Naive thymus-derived CD8-positive, alpha-beta T cell (primary cell): ENCODE data around the gene CDH4. TPM values are rescaled to one million over a fixed set of nuclear protein-coding genes. Genes with fewer than 3 reads are reported as not detected.

Experiments
- ATAC-seq, 2 donors: fragments of 150-1000 bp; cut with Tn5 transposase in 1 of 2; sonication (Bioruptor Pico), chemical (Tn5 transposase) in 1 of 2; 1 replicate in 1 of 2; 2 replicates in 1 of 2; pipeline ENCODE4 v1.10.0; 2021; ENCODE audit warnings: mild to moderate bottlenecking in 2 of 2, moderate library complexity in 2 of 2
- POLR2A ChIA-PET: fragments of 350-600 bp; sonication (Branson Sonifier 250); formaldehyde crosslinking; loops from one replicate; lab custom pipeline; 2021; ENCODE audit warnings: antibody characterized with exemption; lab: Charles Lee
- DNase-seq, 10 donors: peaks; one replicate each; pipeline versions ENCODE4 v3.0.0 to v3.0.0-alpha.2; 2020 to 2022
- H3K27ac Mint-ChIP-seq, 10 donors: one replicate each; pipeline ENCODE4 v1.8.0; 2020 to 2022; ENCODE audit warnings: mild to moderate bottlenecking in 10 of 10, mixed read lengths in 10 of 10, moderate library complexity in 4 of 10, inconsistent platforms in 1 of 10
- H3K27me3 Mint-ChIP-seq, 5 donors: one replicate each; pipeline ENCODE4 v1.8.0; 2021 to 2022; ENCODE audit warnings: mixed read lengths in 5 of 5
- H3K36me3 Mint-ChIP-seq, 3 donors: one replicate each; pipeline ENCODE4 v1.8.0; 2020 to 2022; ENCODE audit warnings: mixed read lengths in 3 of 3, mild to moderate bottlenecking in 2 of 3, inconsistent platforms in 1 of 3
- H3K4me1 Mint-ChIP-seq, 4 donors: one replicate each; pipeline ENCODE4 v1.8.0; 2021 to 2022; ENCODE audit warnings: mixed read lengths in 4 of 4
- H3K4me3 Mint-ChIP-seq, 10 donors: one replicate each; pipeline ENCODE4 v1.8.0; 2020 to 2022; ENCODE audit warnings: mild to moderate bottlenecking in 10 of 10, mixed read lengths in 10 of 10, moderate library complexity in 6 of 10, inconsistent platforms in 1 of 10
- H3K9me3 Mint-ChIP-seq, 9 donors: one replicate each; pipeline ENCODE4 v1.8.0; 2020 to 2022; ENCODE audit warnings: mixed read lengths in 9 of 9, mild to moderate bottlenecking in 3 of 9, inconsistent platforms in 1 of 9, moderate library complexity in 1 of 9
- polyA plus RNA-seq, 3 donors: library from polyadenylated mRNA; unstranded; fragments of 300-500 nt; fragmentation: Illumina TruSeq; gene quantifications; one replicate each; pipeline ENCODE4 v1.2.3, GENCODE V29; 2021
- total RNA-seq, 8 experiments: library from RNA in 2 of 8; stranded (reverse) in 2 of 8; gene quantifications; one replicate each; pipeline ENCODE4 v1.2.3 and lab custom pipeline; 2021 to 2026

Gene CDH4
- total and polyA plus RNA-seq, 5 experiments from 2014 or later, result 0.07 to 0.44 (median 0.15) TPM; not detected in 1

GRCh38 chr20:61706259-61706961 lies 454.3 kb downstream of the CDH4 start:
- DNase-seq (no peak), ATAC-seq (no peak)
- H3K9me3 Mint-ChIP-seq, result peaks cover 0 to 12% (median 2%) of the 10 kb centered on the region in 9 donors
- POLR2A ChIA-PET, result no interaction called here
- H3K27me3 Mint-ChIP-seq, result no peaks in the 10 kb centered on the region
- peaks cover 0 to 3% (median 0%) of the 10 kb centered on the region in 3 donors for H3K36me3 Mint-ChIP-seq
- no peak overlapping the region for H3K27ac Mint-ChIP-seq
- H3K4me1 Mint-ChIP-seq, result no peaks in the 10 kb centered on the region
- H3K4me3 Mint-ChIP-seq, result no peak overlapping the region

- no peak overlapping the region for H3K27ac Mint-ChIP-seq
- POLR2A ChIA-PET, result no interaction called here
- ATAC-seq, result no peak
Measured at GRCh38 chr20:61708891-61709290, 456.8 kb downstream of the CDH4 start.

DNA sequence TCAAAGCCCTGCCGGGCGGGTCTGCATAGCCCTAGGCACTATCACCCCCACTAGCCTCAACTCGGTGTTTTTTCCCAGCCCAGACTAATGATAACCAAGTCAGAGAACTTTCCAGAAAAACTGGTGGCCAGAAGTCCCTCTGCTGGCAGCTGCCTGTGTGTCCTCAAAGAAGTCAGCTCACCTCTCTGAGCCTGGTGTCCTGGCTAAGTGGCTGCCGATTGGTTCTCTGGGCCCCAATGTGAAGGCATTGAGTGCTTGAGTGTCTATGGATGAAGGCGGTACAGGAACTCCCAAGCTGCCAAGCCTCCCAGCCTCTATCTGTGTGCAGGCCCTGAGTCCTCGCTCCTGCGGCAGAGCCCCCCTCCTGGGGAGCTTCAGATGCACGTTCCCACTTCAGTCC lies 458.0 kb downstream of the CDH4 start:
- no peak for ATAC-seq
- Mint-ChIP-seq H3K27ac (no peak overlapping the region), H3K4me1 (peaks cover 0 to 2% (median 0%) of the 10 kb centered on the region in 4 donors), H3K9me3 (peaks cover 0 to 16% (median 2%) of the 10 kb centered on the region in 9 donors), H3K36me3 (peaks cover 0 to 4% (median 3%) of the 10 kb centered on the region in 3 donors), H3K4me3 (no peak overlapping the region), H3K27me3 (no peaks in the 10 kb centered on the region)
- POLR2A ChIA-PET, result no interaction called here
- DNase-seq, result no peak

More at GRCh38 chr20:61708891-61709290, 456.8 kb downstream of the CDH4 start:
- Mint-ChIP-seq H3K9me3 (peaks cover 0 to 16% (median 2%) of the 10 kb centered on the region in 9 donors), H3K36me3 (peaks cover 0 to 4% (median 3%) of the 10 kb centered on the region in 3 donors), H3K4me3 (no peak overlapping the region), H3K27me3 (no peaks in the 10 kb centered on the region), H3K4me1 (peaks cover 0 to 2% (median 0%) of the 10 kb centered on the region in 4 donors)
- DNase-seq, result no peak

DNA sequence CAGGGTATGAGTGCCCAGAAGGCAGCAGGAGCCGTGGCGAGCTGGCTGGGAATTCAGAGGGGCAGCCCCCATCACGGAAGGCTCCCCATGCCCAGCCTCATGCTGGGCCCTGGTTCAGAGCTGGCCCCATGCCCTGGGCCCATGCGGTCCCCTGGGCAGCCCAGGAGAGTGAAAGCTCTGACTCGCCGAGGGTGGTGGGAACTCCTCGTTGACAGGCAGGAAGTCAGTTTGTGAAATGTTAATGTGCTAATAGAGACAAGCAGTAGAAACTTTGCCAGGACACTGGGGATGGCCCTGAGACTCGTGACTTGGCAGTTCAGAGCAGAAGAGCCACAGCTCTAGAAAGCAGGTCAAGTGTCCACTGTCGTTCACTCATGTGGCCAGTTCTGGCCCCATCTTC lies 460.6 kb downstream of the CDH4 start:
- Mint-ChIP-seq H3K4me3 (no peak overlapping the region), H3K36me3 (peaks cover 0 to 7% (median 4%) of the 10 kb centered on the region in 3 donors), H3K9me3 (peaks cover 0 to 13% (median 2%) of the 10 kb centered on the region in 9 donors), H3K4me1 (peaks cover 0 to 2% (median 0%) of the 10 kb centered on the region in 4 donors), H3K27ac (no peak overlapping the region), H3K27me3 (no peaks in the 10 kb centered on the region)
- DNase-seq (no peak), ATAC-seq (no peak)
- POLR2A ChIA-PET, result no interaction called here

GRCh38 chr20:61718361-61719005 lies 466.4 kb downstream of the CDH4 start:
- ATAC-seq, result no peak
- POLR2A ChIA-PET, result no interaction called here
- Mint-ChIP-seq H3K4me3 (peak overlapping the region; percentile 83 to 94 (median 89)), H3K27me3 (peaks cover 0 to 5% (median 0%) of the 10 kb centered on the region in 5 donors), H3K4me1 (peaks cover 10 to 22% (median 18%) of the 10 kb centered on the region in 4 donors), H3K9me3 (peaks cover 0 to 3% (median 0%) of the 10 kb centered on the region in 9 donors), H3K27ac (peak overlapping the region in 8 of 10 donors; percentile 86 to 98 (median 96)), H3K36me3 (peaks cover 0 to 4% (median 0%) of the 10 kb centered on the region in 3 donors)
- no peak for DNase-seq

DNA sequence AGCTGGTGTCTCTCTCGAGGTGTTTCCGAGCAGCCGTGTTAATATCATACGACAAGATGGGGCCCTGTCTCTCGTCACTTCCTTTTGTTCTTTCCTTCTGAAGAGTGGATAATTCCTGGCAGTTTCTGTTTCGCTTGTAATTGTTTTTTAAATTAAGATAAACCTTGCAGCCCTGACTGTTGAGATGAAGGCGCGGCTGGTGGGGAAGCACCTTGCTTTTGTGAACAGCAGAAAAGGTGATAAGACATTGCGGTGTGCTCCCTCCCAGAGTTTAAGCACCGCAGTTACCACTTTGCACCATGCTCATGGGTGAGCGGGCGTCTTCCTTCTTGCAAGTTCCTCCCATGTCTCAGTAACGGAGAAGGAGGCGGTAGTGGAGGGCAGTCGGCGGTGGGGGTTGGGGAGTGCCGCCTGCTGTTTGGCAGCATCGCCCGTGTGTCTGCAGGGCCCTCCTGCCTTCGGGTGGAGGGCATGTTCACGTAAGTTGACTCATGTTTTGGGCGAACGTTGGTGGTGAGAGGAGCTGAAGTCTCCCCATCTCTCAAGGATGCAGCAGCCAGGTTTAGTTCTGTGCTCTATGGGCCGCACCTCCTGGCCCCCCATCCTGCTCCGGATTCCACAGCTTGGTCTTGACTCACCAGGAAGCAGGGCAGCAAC lies 467.8 kb downstream of the CDH4 start:
- H3K4me1 Mint-ChIP-seq, result peaks cover 10 to 22% (median 18%) of the 10 kb centered on the region in 4 donors
- H3K36me3 Mint-ChIP-seq, result peaks cover 0 to 4% (median 0%) of the 10 kb centered on the region in 3 donors
- POLR2A ChIA-PET, result no interaction called here
- DNase-seq (peak in 9 of 10 donors; percentile 9 to 77 (median 66)), ATAC-seq (peak; percentile 89 to 90)
- peak overlapping the region; percentile 90 to 98 (median 94) for H3K27ac Mint-ChIP-seq
- H3K4me3 Mint-ChIP-seq, result peak overlapping the region; percentile 83 to 94 (median 89)
- H3K27me3 Mint-ChIP-seq, result peaks cover 0 to 5% (median 0%) of the 10 kb centered on the region in 5 donors
- H3K9me3 Mint-ChIP-seq, result peaks cover 0 to 3% (median 0%) of the 10 kb centered on the region in 9 donors

DNA sequence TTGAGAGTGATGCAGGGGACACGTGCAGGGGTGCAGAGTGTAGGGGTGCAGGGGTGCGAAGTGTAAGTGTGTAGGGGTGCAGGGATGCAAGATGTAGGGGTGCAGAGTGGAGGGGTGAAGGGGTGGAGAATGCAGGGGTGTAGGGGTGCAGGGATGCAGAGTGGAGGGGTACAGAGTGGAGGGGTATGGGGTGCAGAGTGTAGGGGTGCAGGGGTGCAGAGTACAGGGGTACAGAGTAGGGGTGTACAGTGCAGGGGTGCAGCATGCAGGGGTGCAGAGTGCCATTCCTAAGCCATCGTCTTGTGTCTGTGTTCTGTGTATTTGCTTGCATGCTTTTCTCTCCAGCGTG lies 468.3 kb downstream of the CDH4 start:
- POLR2A ChIA-PET, result interaction anchor here (0.8 kb wide), 1 partner anchor 437 kb away, joined by 3 read pairs; no protein-coding TSS in a partner anchor
- H3K27me3 Mint-ChIP-seq, result peaks cover 0 to 5% (median 0%) of the 10 kb centered on the region in 5 donors
- peaks cover 10 to 22% (median 18%) of the 10 kb centered on the region in 4 donors for H3K4me1 Mint-ChIP-seq
- DNase-seq (no peak), ATAC-seq (no peak)
- peaks cover 0 to 3% (median 0%) of the 10 kb centered on the region in 9 donors for H3K9me3 Mint-ChIP-seq
- peak overlapping the region in 9 of 10 donors; percentile 83 to 94 (median 90) for H3K4me3 Mint-ChIP-seq
- H3K36me3 Mint-ChIP-seq, result peaks cover 0 to 4% (median 0%) of the 10 kb centered on the region in 3 donors
- H3K27ac Mint-ChIP-seq, result peak overlapping the region in 7 of 10 donors; percentile 25 to 98 (median 95)

GRCh38 chr20:61722146-61722678 lies 470.2 kb downstream of the CDH4 start:
- H3K4me1 Mint-ChIP-seq, result peaks cover 10 to 22% (median 18%) of the 10 kb centered on the region in 4 donors
- no peak overlapping the region for H3K4me3 Mint-ChIP-seq
- peaks cover 0 to 5% (median 0%) of the 10 kb centered on the region in 9 donors for H3K9me3 Mint-ChIP-seq
- POLR2A ChIA-PET, result no interaction called here
- peaks cover 0 to 5% (median 0%) of the 10 kb centered on the region in 5 donors for H3K27me3 Mint-ChIP-seq
- H3K27ac Mint-ChIP-seq, result peak overlapping the region in 2 of 10 donors; percentile 37 to 57
- no peak for DNase-seq
- no peak for ATAC-seq
- no peaks in the 10 kb centered on the region for H3K36me3 Mint-ChIP-seq

DNA sequence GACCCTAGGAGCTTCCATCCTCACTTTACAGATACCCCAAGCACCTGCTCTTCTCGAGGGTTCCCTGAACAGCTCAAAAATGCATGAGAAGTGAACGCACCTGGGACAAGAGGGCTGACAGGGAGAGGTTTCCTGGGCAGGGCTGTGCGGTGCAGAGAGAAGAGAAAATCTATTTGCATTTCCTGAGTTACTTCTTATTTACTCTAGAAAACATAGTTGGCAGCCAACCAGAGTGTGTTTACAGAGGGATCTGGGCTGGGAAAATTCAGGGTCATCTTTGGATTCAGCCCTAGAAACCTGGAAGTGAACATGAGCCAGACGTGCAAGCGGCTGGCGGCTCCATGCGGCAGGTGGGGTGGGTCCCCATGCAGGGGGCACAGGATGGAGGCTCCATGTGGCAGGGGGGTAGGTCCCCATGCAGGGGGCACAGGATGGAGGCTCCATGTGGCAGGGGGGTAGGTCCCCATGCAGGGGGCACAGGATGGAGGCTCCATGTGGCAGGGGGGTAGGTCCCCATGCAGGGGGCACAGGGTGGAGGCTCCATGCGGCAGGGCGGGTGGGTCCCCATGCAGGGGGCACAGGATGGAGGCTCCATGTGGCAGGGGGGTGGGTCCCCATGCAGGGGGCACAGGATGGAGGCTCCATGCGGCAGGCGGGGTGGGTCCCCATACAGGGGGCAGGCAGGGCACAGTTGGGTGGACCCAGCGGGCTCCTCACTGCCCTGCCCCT lies 471.6 kb downstream of the CDH4 start:
- DNase-seq (no peak), ATAC-seq (no peak)
- peaks cover 0 to 5% (median 0%) of the 10 kb centered on the region in 9 donors for H3K9me3 Mint-ChIP-seq
- H3K27me3 Mint-ChIP-seq, result peaks cover 0 to 2% (median 0%) of the 10 kb centered on the region in 5 donors
- no peaks in the 10 kb centered on the region for H3K36me3 Mint-ChIP-seq
- no peak overlapping the region for H3K27ac Mint-ChIP-seq
- H3K4me1 Mint-ChIP-seq, result peaks cover 10 to 21% (median 14%) of the 10 kb centered on the region in 4 donors
- POLR2A ChIA-PET, result no interaction called here
- no peak overlapping the region for H3K4me3 Mint-ChIP-seq

GRCh38 chr20:61724376-61724775 lies 472.3 kb downstream of the CDH4 start:
- H3K36me3 Mint-ChIP-seq, result no peaks in the 10 kb centered on the region
- H3K27ac Mint-ChIP-seq, result no peak overlapping the region
- POLR2A ChIA-PET, result no interaction called here
- peaks cover 6 to 14% (median 8%) of the 10 kb centered on the region in 4 donors for H3K4me1 Mint-ChIP-seq
- ATAC-seq (no peak), DNase-seq (no peak)
- H3K9me3 Mint-ChIP-seq, result peaks cover 0 to 5% (median 0%) of the 10 kb centered on the region in 9 donors
- peaks cover 0 to 2% (median 0%) of the 10 kb centered on the region in 5 donors for H3K27me3 Mint-ChIP-seq
- H3K4me3 Mint-ChIP-seq, result no peak overlapping the region

- no peak overlapping the region for H3K4me3 Mint-ChIP-seq
- no peaks in the 10 kb centered on the region for H3K36me3 Mint-ChIP-seq
- H3K27ac Mint-ChIP-seq, result peak overlapping the region in 1 of 10 donors; percentile 24
- peaks cover 0 to 7% (median 1%) of the 10 kb centered on the region in 4 donors for H3K4me1 Mint-ChIP-seq
- no peak for DNase-seq
- H3K9me3 Mint-ChIP-seq, result peaks cover 0 to 5% (median 0%) of the 10 kb centered on the region in 9 donors
- POLR2A ChIA-PET, result no interaction called here
- no peak for ATAC-seq
- no peaks in the 10 kb centered on the region for H3K27me3 Mint-ChIP-seq
Measured at GRCh38 chr20:61725145-61725544, 473.1 kb downstream of the CDH4 start.

DNA sequence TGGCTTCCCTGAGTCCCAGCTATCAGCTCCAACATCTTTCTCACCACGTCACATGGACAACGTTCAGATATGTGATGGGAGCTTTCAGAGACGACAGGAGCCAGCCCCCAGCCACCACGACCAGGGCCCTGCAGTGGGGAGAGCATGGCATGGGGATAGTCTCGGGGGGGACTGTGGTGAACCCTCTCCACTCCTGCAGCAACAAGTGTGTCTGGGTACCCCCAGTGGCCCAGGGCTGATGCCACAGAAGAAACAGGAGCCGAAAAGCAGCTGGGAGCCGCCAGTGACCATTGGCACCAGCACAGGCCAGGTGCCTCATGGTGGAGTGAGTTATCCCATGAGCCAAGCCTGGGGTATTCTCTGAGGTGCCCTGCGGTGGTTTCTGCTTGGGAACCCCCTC lies 473.9 kb downstream of the CDH4 start:
- Mint-ChIP-seq H3K27me3 (no peaks in the 10 kb centered on the region), H3K9me3 (peaks cover 0 to 5% (median 0%) of the 10 kb centered on the region in 9 donors), H3K27ac (no peak overlapping the region), H3K36me3 (no peaks in the 10 kb centered on the region), H3K4me1 (peaks cover 0 to 1% (median 0%) of the 10 kb centered on the region in 4 donors), H3K4me3 (no peak overlapping the region)
- DNase-seq (no peak), ATAC-seq (no peak)
- POLR2A ChIA-PET, result no interaction called here
